HFF-Myc (cell line): ENCODE data around the gene TRIO.

Experiments used
- DNase-seq: peaks from one replicate; pipeline ENCODE4 v3.0.0-alpha.2; 2011; ENCODE audit warnings: low read depth; ENCODE audit errors: extremely low read depth
- H3K4me3 ChIP-seq: replicated peaks from 2 replicates; pipeline ENCODE4 v1.5.1; 2011; ENCODE audit warnings: low read depth, mild to moderate bottlenecking, control low read depth, low read length
- TF ChIP-seq, protein P1 (sequence below): IDR thresholded peaks from 2 replicates; pipeline ENCODE4 v1.5.1; 2012; ENCODE audit warnings: mild to moderate bottlenecking, low read depth, low read length, control low read depth; ENCODE audit errors: missing control alignments

TRIO gene

DNA sequence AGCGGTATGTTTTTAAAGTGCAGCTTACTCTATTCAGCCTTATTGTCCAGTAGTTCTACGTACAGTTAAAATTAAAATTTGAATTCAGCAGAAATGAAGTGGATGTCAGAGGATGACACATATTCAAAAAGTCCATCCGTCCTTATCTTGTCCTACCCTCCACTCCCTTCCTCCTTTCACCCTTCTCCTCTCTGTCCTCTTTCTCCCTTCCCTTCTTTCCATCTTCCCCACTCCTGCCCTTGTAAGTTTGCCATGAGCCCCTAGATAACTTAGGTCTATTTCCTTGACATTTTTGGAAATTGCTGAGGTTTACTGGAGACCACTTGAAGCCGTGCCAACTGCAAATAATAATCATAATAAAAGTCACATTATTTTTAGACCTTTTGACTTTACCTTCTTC, 67.6 kb downstream of the TRIO start:
- H3K4me3 ChIP-seq = no peak overlapping the region
- TF ChIP-seq, protein P1, sequence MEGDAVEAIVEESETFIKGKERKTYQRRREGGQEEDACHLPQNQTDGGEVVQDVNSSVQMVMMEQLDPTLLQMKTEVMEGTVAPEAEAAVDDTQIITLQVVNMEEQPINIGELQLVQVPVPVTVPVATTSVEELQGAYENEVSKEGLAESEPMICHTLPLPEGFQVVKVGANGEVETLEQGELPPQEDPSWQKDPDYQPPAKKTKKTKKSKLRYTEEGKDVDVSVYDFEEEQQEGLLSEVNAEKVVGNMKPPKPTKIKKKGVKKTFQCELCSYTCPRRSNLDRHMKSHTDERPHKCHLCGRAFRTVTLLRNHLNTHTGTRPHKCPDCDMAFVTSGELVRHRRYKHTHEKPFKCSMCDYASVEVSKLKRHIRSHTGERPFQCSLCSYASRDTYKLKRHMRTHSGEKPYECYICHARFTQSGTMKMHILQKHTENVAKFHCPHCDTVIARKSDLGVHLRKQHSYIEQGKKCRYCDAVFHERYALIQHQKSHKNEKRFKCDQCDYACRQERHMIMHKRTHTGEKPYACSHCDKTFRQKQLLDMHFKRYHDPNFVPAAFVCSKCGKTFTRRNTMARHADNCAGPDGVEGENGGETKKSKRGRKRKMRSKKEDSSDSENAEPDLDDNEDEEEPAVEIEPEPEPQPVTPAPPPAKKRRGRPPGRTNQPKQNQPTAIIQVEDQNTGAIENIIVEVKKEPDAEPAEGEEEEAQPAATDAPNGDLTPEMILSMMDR = no peak
- no peak for DNase-seq

DNA sequence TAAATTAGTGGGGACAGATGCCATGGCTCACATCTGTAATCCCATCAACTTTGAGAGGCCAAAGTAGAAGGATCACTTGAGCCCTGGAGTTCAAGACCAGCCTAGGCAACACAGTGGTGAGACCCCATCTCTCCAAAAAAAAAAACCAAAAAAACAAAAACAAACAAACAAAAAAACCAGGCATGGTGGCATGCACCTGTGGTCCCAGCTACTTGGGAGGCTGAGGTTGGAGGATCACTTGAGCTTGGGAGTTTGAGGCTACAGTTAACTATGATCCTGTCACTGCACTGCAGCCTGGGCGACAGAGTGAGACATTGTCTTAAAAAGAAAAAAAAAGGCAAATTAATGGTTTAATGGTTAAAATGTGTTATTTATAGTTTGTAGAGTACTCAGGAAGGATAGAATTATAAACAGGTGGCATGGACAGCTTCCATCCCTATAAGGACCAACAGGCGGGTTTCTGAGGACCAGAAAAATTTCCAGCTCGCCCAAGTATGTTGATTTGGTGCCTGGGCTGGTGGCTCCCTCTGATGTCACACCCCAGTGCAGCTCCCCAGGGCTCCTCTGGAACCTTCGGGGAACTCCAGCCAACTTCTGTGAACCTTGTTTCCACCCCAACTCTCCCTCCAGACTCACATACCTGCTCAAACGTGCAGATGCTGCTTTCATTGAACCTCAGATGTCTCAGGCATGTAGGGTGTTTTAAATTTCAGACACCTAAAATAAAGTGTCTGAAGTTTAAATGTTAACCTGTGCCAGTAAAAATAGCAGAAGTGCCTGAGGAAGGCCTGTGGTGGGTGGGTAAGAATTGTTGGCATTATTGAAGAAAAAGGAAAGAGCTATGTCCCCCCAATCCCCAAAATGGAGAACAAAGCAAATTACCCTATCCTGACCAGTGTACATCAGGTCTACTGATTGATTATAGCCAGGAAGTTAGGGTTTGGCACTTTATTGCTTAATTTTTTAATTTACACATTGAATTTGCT, 69.0 kb downstream of the TRIO start:
- TF ChIP-seq, protein P1 = no peak
- no peak for DNase-seq
- no peak overlapping the region for H3K4me3 ChIP-seq

DNA sequence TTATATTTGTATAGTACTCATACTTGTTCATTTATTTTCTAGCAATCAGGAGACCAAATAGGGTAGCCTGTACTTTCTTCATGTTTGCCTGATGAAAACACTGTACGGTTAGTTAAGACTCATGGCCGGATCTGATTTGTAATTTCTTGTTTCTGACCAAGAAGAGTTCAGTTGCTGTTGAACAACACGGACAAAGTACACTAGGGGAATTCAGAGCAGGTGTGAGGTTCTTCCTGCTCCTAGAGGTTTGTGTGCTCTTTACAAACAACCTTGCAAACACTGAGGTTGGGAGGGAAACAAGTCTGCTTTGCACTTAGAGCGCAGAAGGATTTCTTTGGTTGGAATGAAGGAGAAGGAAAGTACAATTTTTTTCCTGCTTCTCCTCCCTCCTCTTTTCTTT, 69.7 kb downstream of the TRIO start:
- TF ChIP-seq, protein P1 = no peak
- H3K4me3 ChIP-seq = no peak overlapping the region
- DNase-seq = no peak

DNA sequence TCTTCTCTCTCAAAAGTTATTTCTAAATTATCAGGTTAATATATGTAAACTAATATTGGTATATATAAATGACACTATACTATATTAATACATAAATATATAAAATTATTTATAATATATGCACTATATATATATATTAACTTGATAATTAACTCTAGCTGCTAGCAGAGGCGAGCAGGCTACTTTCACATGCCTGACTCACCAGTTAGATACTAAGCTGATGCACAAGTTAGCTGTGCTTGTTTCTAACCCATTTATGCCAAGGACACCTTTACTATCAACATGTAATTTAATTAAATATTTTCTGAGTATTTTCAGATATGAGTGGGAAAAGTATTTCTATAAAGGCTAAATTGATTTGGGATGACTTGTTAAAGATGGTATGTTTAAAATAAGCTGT, 70.1 kb downstream of the TRIO start:
- no peak for DNase-seq
- no peak overlapping the region for H3K4me3 ChIP-seq

DNA sequence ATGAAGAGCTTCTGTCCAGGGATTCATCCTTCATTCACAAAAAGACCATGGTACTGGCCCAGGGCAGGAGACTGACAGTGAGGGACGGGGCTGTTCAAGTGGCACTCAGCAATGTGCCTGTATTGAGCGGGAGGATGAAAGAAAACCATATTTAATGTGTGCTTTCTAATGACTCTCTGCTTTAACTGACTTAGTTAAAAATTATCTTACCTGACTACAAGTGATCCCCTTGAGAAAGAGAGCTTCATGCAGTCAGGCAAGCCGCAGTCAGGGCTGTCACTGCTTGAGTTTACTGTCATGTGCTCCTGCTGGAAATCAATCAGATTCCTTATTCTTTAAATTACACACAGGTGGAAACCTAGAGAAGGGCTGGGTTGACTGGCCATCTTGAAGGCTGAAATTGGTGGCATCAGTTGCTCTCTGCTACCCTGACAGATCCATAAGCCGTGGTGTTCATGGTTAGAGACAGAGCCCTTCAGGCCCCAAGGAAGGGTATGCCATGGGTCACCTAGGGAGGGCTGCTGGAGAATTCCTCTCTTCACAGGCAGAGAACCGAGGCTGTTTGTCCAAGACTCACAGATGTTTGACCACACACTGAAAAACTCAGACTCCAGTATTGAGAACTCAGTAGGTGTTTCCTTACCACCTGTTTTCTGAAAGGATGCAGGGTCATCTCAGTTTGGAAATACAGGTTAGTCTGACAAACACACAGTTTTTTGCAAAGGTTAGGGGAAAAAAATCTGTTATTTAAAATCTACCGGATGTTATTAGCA, 70.9 kb downstream of the TRIO start:
- H3K4me3 ChIP-seq = no peak overlapping the region
- TF ChIP-seq, protein P1 = no peak
- no peak for DNase-seq

More for the DNA sequence above, 70.1 kb downstream of the TRIO start:
- TF ChIP-seq, protein P1 = no peak

DNA sequence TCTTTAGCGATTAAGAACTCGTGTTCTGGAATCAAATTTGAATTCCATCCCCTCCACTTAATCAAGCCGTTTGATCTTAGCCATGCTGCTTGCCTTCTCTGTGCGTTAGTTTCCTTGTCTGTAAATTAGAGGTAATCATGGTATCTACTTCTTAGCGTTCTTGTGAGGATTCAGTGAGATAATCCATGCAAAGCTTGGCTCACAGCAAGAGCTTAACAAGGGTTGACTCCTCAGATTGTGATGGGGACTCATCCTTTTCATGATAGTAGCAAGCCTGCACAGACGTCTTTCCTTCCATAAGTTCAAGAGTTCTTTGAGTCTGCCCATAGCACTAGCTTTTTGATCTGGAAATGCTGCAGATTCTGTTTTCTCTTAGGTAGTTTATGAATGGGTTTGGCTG, 72.8 kb downstream of the TRIO start:
- no peak for DNase-seq
- TF ChIP-seq, protein P1 = no peak

More for the DNA sequence above, 72.8 kb downstream of the TRIO start:
- no peak overlapping the region for H3K4me3 ChIP-seq
